PFSK-1 (cell line): ENCODE measurements around the gene GAREM2.

Source experiments
- FOXP2 ChIP-seq: optimal IDR thresholded peaks from 2 replicates; pipeline ENCODE3; 2011; ENCODE audit warnings: borderline replicate concordance, control low read depth, inconsistent platforms; ENCODE audit not compliant: insufficient read depth; ENCODE audit errors: extremely low read length, extremely low read depth
- POLR2AphosphoS5 ChIP-seq: IDR thresholded peaks from 2 replicates; pipeline ENCODE4 v1.6.1; 2012; ENCODE audit warnings: low read depth, mild to moderate bottlenecking, control low read depth, low read length, moderate library complexity
- SIN3A ChIP-seq: IDR thresholded peaks from 2 replicates; pipeline ENCODE4 v1.6.1; 2012; ENCODE audit warnings: mild to moderate bottlenecking, low read length, moderate library complexity, borderline replicate concordance; ENCODE audit not compliant: insufficient read depth
- TAF1 ChIP-seq: IDR thresholded peaks from 2 replicates; pipeline ENCODE4 v1.6.1; 2012; ENCODE audit warnings: low read length, control low read depth, borderline replicate concordance; ENCODE audit not compliant: insufficient read depth
- TF ChIP-seq, protein P1 (sequence below), 2 experiments: IDR thresholded peaks; 2 replicates each; pipeline versions ENCODE4 v1.6.1 to v1.8.0; 2011 to 2012; ENCODE audit warnings: low read depth in 2 of 2, low read length in 2 of 2, control low read depth in 1 of 2, inconsistent platforms in 1 of 2, mild to moderate bottlenecking in 1 of 2, moderate library complexity in 1 of 2; ENCODE audit not compliant: insufficient read depth in 1 of 2

The GAREM2 gene

DNA sequence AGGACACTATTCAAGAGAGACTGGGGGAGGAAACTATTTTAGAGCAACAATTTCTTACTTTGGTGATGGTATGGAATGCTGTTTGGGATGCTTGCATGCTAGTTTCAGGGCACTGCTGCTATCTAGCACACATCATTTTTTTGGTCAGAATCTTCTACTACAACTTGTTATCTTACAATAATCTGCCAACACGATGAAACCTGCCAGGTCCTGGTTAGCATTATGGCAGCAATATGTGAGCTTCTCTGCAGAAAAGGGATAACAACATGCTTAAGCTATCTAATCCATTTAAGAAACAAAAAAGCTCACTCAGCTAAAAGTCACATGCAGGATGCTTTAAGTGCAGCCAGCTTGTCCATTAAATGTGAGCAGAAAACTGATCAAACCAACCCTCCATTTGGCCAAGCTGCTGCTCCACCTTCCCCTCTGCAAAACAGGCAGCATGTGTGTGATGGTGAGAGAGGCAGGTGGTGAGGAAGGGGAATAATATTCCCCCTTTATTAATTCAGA, 30.1 kb downstream of the GAREM2 start:
- TF ChIP-seq SIN3A (no peak), TAF1 (no peak)

DNA sequence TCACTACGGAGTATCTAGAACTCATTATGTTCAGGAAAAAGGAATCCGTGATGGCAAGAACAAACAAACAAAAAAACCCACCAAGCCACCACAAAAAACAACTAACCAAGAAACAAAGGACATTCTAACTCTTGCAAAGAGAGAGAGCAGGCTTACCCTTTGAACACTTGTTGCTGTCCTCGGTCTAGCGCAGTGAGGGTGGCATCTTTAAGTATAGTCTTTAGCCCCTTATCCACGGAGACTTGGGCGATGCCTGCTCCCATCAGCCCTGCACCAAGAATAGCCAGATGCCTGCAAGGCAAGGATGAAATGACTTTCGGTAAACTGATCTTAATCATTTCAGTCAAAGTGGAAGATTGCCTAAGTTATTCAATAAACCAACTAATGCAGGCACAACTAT, 31.0 kb downstream of the GAREM2 start:
- TF ChIP-seq TAF1: no peak
- TF ChIP-seq FOXP2: no peak
- TF ChIP-seq, protein P1, sequence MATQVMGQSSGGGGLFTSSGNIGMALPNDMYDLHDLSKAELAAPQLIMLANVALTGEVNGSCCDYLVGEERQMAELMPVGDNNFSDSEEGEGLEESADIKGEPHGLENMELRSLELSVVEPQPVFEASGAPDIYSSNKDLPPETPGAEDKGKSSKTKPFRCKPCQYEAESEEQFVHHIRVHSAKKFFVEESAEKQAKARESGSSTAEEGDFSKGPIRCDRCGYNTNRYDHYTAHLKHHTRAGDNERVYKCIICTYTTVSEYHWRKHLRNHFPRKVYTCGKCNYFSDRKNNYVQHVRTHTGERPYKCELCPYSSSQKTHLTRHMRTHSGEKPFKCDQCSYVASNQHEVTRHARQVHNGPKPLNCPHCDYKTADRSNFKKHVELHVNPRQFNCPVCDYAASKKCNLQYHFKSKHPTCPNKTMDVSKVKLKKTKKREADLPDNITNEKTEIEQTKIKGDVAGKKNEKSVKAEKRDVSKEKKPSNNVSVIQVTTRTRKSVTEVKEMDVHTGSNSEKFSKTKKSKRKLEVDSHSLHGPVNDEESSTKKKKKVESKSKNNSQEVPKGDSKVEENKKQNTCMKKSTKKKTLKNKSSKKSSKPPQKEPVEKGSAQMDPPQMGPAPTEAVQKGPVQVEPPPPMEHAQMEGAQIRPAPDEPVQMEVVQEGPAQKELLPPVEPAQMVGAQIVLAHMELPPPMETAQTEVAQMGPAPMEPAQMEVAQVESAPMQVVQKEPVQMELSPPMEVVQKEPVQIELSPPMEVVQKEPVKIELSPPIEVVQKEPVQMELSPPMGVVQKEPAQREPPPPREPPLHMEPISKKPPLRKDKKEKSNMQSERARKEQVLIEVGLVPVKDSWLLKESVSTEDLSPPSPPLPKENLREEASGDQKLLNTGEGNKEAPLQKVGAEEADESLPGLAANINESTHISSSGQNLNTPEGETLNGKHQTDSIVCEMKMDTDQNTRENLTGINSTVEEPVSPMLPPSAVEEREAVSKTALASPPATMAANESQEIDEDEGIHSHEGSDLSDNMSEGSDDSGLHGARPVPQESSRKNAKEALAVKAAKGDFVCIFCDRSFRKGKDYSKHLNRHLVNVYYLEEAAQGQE (IDR thresholded peaks at IDR 0.05; ENCODE audit: insufficient read depth in 1 of 2, low read depth in 2 of 2, low read length in 2 of 2): no peak
- TF ChIP-seq SIN3A: no peak

DNA sequence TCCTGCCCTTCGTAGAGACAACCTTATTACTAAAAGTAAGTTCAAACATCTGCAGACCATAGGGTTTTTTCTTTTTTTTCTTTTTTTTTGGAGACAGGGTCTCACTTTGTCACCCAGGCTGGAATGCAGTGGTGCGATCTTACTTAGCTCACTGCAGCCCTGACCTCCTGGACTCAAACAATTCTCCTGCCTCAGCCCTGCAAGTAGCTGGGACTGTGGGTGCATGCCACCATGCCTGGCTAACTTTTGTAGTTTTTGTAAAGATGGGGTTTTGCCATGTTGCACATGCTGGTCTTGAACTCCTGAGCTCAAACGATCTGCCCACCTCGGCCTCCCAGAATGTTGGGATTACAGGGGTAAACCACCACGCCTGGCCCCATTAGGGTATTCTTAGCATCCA, 39.1 kb downstream of the GAREM2 start:
- TF ChIP-seq FOXP2 (no peak), SIN3A (no peak), POLR2AphosphoS5 (no peak), TAF1 (no peak)
- TF ChIP-seq, protein P1 (IDR thresholded peaks at IDR 0.05; ENCODE audit: insufficient read depth in 1 of 2, low read depth in 2 of 2, low read length in 2 of 2): no peak

DNA sequence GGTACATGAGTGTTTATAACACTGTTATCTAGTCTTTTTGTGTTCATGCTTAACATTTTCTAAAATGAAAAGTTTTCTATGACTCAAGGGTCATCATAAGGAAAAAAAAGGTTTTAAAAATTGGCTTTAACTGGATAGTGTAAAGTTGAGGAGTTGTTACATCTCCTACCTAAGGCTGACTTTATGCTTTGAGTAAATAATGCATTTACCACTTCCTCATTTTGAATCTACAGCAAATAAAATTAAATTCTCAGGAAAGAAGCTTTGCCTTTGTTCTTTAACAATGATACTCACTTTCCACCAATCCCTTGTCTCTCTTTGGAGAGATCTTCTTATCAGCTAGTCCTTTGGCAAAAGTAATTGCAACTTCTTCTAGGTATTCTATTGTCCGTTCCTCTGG, 41.9 kb downstream of the GAREM2 start:
- no peak for TF ChIP-seq POLR2AphosphoS5
- TF ChIP-seq, protein P1 (IDR thresholded peaks at IDR 0.05; ENCODE audit: insufficient read depth in 1 of 2, low read depth in 2 of 2, low read length in 2 of 2): no peak
- no peak for TF ChIP-seq TAF1
- TF ChIP-seq FOXP2: no peak
- TF ChIP-seq SIN3A: no peak

DNA sequence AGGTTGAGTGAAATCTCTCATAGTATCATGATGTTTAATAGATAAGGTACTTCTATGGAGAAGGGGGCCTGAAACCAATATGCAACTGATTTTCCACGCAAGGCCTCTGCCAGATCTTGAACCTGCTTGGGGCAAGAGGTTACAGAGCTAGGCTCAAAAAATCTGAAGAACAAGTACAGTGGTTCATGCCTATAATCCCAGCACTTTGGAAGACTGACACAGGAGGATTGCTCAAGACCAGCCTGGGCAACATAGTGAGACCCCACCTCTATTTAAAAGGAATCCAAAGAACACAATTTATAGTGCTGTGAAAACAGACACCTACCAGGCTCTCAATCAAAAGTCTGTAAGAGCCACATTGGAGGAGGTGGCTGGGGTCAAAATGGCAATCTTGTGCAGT, 42.9 kb downstream of the GAREM2 start:
- TF ChIP-seq, protein P1 (IDR thresholded peaks at IDR 0.05; ENCODE audit: insufficient read depth in 1 of 2, low read depth in 2 of 2, low read length in 2 of 2): no peak
- no peak for TF ChIP-seq FOXP2
- TF ChIP-seq POLR2AphosphoS5: no peak
- no peak for TF ChIP-seq TAF1
- no peak for TF ChIP-seq SIN3A

DNA sequence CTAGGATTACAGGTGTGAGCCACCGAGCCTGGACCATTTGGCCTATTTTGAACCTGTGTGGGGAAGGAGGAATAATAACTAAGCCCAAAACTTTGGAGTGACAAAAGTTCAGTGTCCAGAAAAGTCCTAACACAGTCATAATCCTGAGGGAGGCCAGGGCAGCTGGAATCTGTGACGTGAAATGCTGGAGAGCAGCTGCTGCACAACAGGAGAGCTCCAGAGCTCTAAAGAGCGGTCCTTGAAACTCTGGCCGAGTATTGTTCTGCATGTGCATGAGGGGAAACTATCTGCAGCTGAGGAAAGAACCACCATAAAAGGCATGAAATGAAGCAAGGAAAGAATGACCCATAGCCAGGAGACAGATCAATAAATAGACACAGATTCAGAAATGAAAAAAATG, 43.7 kb downstream of the GAREM2 start:
- TF ChIP-seq, protein P1 (IDR thresholded peaks at IDR 0.05; ENCODE audit: insufficient read depth in 1 of 2, low read depth in 2 of 2, low read length in 2 of 2): no peak
- TF ChIP-seq FOXP2: no peak
- no peak for TF ChIP-seq TAF1
- no peak for TF ChIP-seq POLR2AphosphoS5
- TF ChIP-seq SIN3A: no peak
